Endothelial cell (in vitro differentiated cells): Measurements from ENCODE around the gene FAM118A. TPM values are rescaled to one million over a fixed set of nuclear protein-coding genes. Genes with fewer than 3 reads are reported as not detected.

Experiments
- DNase-seq: peaks from one replicate; pipeline ENCODE4 v3.0.0; 2021; ENCODE audit warnings: low spot score
- H3K27ac Mint-ChIP-seq: one replicate; pipeline ENCODE4 v1.8.0; 2021; ENCODE audit warnings: mixed read lengths, inconsistent platforms; ENCODE audit not compliant: unreplicated experiment
- H3K27me3 Mint-ChIP-seq: one replicate; pipeline ENCODE4 v1.8.0; 2021; ENCODE audit warnings: mild to moderate bottlenecking, moderate library complexity, mixed read lengths, inconsistent platforms; ENCODE audit not compliant: unreplicated experiment
- H3K36me3 Mint-ChIP-seq: one replicate; pipeline ENCODE4 v1.8.0; 2021; ENCODE audit warnings: mild to moderate bottlenecking, low read depth, mixed read lengths, inconsistent platforms; ENCODE audit not compliant: unreplicated experiment
- H3K4me1 Mint-ChIP-seq: one replicate; pipeline ENCODE4 v1.8.0; 2021; ENCODE audit warnings: mild to moderate bottlenecking, mixed read lengths, inconsistent platforms; ENCODE audit not compliant: unreplicated experiment
- H3K4me3 Mint-ChIP-seq: one replicate; pipeline ENCODE4 v1.8.0; 2021; ENCODE audit warnings: mild to moderate bottlenecking, mixed read lengths, inconsistent platforms; ENCODE audit not compliant: unreplicated experiment
- H3K9me3 Mint-ChIP-seq: one replicate; pipeline ENCODE4 v1.8.0; 2021; ENCODE audit warnings: mixed read lengths, inconsistent platforms; ENCODE audit not compliant: unreplicated experiment
- total RNA-seq: library from RNA; stranded (reverse); fragmentation: NEBNext Ultra II Directional; extraction: Animal tissue kit (Norgen Biotek cat#: 25700); gene quantifications from one replicate; pipeline ENCODE4 v1.2.1, GENCODE V29; 2021; ENCODE audit not compliant: unreplicated experiment
- TF ChIP-seq, protein P1 (sequence below): fragments of 200-600 bp; sonication (generic); IDR thresholded peaks from one replicate; pipeline ENCODE4 v1.5.0; 2021; ENCODE audit warnings: antibody characterized with exemption; ENCODE audit not compliant: unreplicated experiment

The FAM118A gene
- total RNA-seq, 1 donor from 2014 or later, result 26.6 TPM

DNA sequence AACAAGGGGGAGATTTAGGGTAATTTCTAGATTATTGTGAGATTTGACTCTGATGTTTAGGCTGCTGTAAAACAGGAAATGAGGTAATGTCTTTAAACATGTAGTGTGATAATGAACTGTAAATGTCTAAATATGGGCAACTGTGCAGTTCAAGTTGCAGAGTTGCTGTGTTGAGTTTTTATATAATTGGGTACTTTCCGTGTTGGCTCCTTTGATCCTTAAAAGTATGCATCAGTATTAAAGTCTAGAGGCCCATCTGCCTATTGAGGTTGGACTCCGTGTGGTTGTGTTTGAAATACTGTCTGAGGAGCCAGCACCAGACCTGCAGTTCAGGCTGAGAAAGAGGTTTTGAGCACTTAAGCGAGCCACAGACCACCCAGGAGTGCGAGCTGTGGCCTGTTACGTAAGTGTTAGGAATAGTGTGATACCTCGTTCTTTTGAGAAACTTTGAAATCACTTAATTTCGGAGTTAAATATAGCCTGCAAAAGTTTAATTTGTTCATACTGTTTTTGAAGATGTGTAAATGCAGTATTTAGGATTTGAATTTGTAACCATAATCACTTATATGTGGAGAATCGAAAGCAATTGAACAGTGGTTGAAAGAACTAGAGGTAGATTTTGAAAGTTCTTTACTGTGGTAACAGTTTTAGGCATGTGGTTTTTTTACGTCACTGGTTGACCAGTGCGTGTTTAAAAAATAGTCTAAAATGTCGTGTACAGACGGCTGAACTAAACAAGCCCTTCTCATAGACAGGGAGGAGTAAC, 9.0 kb downstream of the FAM118A start:
- Mint-ChIP-seq H3K36me3 (peaks cover 10% of the 10 kb centered on the region), H3K9me3 (no peaks in the 10 kb centered on the region), H3K4me1 (peaks cover 15% of the 10 kb centered on the region), H3K27me3 (peaks cover 3% of the 10 kb centered on the region), H3K4me3 (no peak overlapping the region), H3K27ac (peak overlapping the region; percentile 91)
- TF ChIP-seq, protein P1, sequence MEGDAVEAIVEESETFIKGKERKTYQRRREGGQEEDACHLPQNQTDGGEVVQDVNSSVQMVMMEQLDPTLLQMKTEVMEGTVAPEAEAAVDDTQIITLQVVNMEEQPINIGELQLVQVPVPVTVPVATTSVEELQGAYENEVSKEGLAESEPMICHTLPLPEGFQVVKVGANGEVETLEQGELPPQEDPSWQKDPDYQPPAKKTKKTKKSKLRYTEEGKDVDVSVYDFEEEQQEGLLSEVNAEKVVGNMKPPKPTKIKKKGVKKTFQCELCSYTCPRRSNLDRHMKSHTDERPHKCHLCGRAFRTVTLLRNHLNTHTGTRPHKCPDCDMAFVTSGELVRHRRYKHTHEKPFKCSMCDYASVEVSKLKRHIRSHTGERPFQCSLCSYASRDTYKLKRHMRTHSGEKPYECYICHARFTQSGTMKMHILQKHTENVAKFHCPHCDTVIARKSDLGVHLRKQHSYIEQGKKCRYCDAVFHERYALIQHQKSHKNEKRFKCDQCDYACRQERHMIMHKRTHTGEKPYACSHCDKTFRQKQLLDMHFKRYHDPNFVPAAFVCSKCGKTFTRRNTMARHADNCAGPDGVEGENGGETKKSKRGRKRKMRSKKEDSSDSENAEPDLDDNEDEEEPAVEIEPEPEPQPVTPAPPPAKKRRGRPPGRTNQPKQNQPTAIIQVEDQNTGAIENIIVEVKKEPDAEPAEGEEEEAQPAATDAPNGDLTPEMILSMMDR, result no peak
- DNase-seq, result no peak

DNA sequence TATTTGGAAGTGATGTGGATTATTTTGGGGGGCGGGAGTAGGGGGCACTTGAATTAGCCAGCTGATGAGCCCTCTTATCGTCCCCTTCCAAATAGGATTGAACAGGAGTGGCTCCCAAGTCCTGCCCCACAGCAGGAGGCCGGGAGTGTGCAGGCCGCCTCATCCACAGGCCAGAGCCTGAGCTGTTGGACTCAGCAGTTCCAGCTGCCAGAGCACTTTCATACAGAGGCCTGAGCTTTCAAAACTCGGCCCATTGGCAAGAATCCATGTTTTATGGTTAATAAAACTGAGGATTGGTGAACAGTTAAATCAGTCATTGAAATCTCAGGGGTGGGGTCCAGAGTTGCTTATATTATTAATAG, 9.6 kb downstream of the FAM118A start:
- Mint-ChIP-seq H3K9me3 (no peaks in the 10 kb centered on the region), H3K4me3 (no peak overlapping the region), H3K4me1 (peaks cover 10% of the 10 kb centered on the region), H3K36me3 (peaks cover 15% of the 10 kb centered on the region), H3K27me3 (peaks cover 4% of the 10 kb centered on the region), H3K27ac (no peak overlapping the region)
- no peak for DNase-seq
- TF ChIP-seq, protein P1, result no peak

DNA sequence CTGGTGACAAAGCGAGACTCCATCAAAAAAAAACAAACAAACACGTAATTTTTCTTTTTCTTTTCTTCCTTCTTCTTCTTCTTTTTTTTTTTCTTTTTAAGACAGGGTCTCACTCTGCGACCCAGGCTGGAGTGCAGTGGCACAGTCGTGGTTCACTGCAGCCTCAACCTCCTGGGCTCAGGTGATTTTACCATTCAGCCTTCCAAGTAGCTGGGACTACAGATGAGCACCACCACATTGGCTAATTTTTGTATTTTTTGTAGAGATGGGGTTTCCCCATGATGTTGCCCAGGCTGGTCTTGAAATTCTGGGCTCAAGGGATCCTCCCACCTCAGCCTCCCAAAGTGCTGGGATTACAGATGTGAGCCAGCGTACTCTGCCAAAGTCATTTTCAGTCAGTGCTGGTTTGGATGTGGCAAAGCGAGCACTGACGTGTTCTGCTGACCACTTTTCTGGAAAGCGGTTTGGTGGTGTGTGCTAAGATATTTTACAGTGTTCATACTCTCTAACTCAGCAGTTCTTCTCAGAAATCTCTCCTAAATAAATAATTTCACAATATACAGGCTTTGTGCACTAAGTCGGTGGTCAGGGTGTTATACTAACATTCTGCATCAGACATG, 10.7 kb downstream of the FAM118A start:
- Mint-ChIP-seq H3K27ac (no peak overlapping the region), H3K36me3 (peaks cover 23% of the 10 kb centered on the region), H3K27me3 (peaks cover 9% of the 10 kb centered on the region), H3K4me1 (peaks cover 11% of the 10 kb centered on the region), H3K4me3 (no peak overlapping the region), H3K9me3 (no peaks in the 10 kb centered on the region)
- TF ChIP-seq, protein P1, result no peak
- no peak for DNase-seq

DNA sequence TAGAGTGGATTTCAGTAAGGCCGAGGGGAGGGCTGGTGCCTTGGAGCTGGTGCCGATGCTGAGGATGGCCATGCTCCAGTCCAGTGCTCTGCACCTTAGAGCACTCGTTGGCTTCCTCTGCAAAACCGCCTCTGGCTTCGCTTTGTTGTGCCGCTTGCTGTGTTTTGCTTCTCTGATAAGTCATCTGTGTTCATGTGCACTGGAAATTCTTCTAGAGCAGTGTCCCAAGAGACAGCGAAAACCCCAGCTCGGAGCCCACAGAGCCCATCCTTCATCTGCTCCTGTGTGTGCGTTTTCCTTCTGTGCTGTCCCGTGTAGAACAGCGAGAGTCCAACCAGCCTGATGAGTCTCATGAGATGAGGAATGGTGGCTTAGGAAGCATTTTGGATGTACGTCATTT, 12.1 kb downstream of the FAM118A start:
- Mint-ChIP-seq H3K27me3 (peaks cover 8% of the 10 kb centered on the region), H3K4me3 (no peak overlapping the region), H3K9me3 (no peaks in the 10 kb centered on the region), H3K27ac (no peak overlapping the region), H3K4me1 (peaks cover 11% of the 10 kb centered on the region), H3K36me3 (peaks cover 26% of the 10 kb centered on the region)
- DNase-seq, result no peak
- TF ChIP-seq, protein P1, result no peak

DNA sequence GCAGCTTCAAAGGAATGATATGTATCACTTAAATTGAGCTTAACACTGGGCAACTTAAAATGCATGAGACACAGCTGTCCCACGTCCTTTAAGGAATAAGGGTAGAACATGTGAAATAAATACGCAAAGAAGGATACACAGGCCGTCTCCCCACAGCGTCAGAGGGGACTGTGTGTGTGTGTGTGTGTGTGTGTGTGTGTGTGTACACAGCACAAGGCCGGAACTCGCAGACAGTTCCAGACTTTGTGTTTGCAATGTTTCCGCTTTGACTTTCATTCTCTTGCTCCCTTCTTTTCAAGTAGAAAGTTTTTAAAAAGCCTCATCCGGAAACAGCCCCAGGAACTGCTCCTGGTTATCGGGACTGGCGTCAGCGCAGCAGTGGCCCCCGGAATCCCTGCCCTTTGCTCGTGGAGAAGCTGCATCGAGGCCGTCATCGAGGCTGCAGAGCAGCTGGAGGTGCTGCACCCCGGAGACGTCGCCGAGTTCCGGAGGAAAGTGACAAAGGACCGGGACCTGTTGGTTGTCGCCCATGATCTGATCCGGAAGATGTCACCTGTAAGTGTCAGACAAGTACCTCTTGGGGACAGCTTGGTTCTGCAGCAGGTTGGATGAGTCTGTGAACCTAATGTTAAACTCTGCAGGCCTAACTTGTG, 13.3 kb downstream of the FAM118A start:
- H3K36me3 Mint-ChIP-seq, result peaks cover 33% of the 10 kb centered on the region

More for the DNA sequence above, 13.3 kb downstream of the FAM118A start:
- peaks cover 11% of the 10 kb centered on the region for H3K4me1 Mint-ChIP-seq
- no peak for DNase-seq
- H3K27me3 Mint-ChIP-seq, result peaks cover 12% of the 10 kb centered on the region
- TF ChIP-seq, protein P1, result no peak
- H3K9me3 Mint-ChIP-seq, result no peaks in the 10 kb centered on the region
- peak overlapping the region; percentile 58 for H3K4me3 Mint-ChIP-seq
- H3K27ac Mint-ChIP-seq, result no peak overlapping the region
